Glutamatergic neuron (in vitro differentiated cells): ENCODE measurements around the gene TFIP11. TPM values are rescaled to one million over a fixed set of nuclear protein-coding genes. Genes with fewer than 3 reads are reported as not detected.

ENCODE experiments used
- DNase-seq: peaks from one replicate; pipeline ENCODE4 v3.0.0; 2022
- H3K27ac Mint-ChIP-seq: one replicate; pipeline ENCODE4 v1.8.0; 2020; ENCODE audit warnings: mild to moderate bottlenecking, mixed read lengths, inconsistent platforms; ENCODE audit not compliant: unreplicated experiment
- H3K27me3 Mint-ChIP-seq: one replicate; pipeline ENCODE4 v1.8.0; 2020; ENCODE audit warnings: mild to moderate bottlenecking, moderate library complexity, mixed read lengths, inconsistent platforms; ENCODE audit not compliant: unreplicated experiment
- H3K36me3 Mint-ChIP-seq: one replicate; pipeline ENCODE4 v1.8.0; 2020; ENCODE audit warnings: mild to moderate bottlenecking, mixed read lengths, inconsistent platforms; ENCODE audit not compliant: unreplicated experiment
- H3K4me1 Mint-ChIP-seq: one replicate; pipeline ENCODE4 v1.8.0; 2020; ENCODE audit warnings: mild to moderate bottlenecking, low read depth, mixed read lengths, inconsistent platforms; ENCODE audit not compliant: unreplicated experiment
- H3K4me3 Mint-ChIP-seq: one replicate; pipeline ENCODE4 v1.8.0; 2020; ENCODE audit warnings: mild to moderate bottlenecking, mixed read lengths, inconsistent platforms; ENCODE audit not compliant: unreplicated experiment
- H3K9me3 Mint-ChIP-seq: one replicate; pipeline ENCODE4 v1.8.0; 2020; ENCODE audit warnings: mild to moderate bottlenecking, moderate library complexity, mixed read lengths, inconsistent platforms; ENCODE audit not compliant: unreplicated experiment
- CTCF ChIP-seq: fragments of 200-600 bp; sonication (generic); IDR thresholded peaks from one replicate; pipeline ENCODE4 v1.5.0; 2021; ENCODE audit not compliant: partially characterized antibody, unreplicated experiment
- total RNA-seq: library from RNA; stranded (reverse); fragmentation: NEBNext Ultra II Directional; extraction: Animal tissue kit (Norgen Biotek cat#: 25700); gene quantifications from one replicate; pipeline ENCODE4 v1.2.1, GENCODE V29; 2021; ENCODE audit not compliant: unreplicated experiment

TFIP11 gene
- total RNA-seq, 1 donor from 2014 or later: 39.9 TPM

GRCh38 chr22:26544489-26544888 is 32.2 kb upstream of the TFIP11 start:
- Mint-ChIP-seq H3K36me3 (no peaks in the 10 kb centered on the region), H3K27me3 (no peaks in the 10 kb centered on the region), H3K9me3 (no peaks in the 10 kb centered on the region), H3K4me1 (no peaks in the 10 kb centered on the region), H3K27ac (no peak overlapping the region), H3K4me3 (no peak overlapping the region)
- no peak for DNase-seq
- no peak for TF ChIP-seq CTCF

GRCh38 chr22:26542831-26543230 is 30.6 kb upstream of the TFIP11 start:
- no peaks in the 10 kb centered on the region for H3K4me1 Mint-ChIP-seq
- H3K27me3 Mint-ChIP-seq: no peaks in the 10 kb centered on the region
- no peak overlapping the region for H3K4me3 Mint-ChIP-seq
- DNase-seq: no peak
- no peaks in the 10 kb centered on the region for H3K36me3 Mint-ChIP-seq
- H3K9me3 Mint-ChIP-seq: no peaks in the 10 kb centered on the region
- TF ChIP-seq CTCF: no peak
- H3K27ac Mint-ChIP-seq: no peak overlapping the region

GRCh38 chr22:26541167-26541819 is 29.0 kb upstream of the TFIP11 start:
- Mint-ChIP-seq H3K27ac (no peak overlapping the region), H3K4me1 (no peaks in the 10 kb centered on the region), H3K27me3 (no peaks in the 10 kb centered on the region), H3K9me3 (no peaks in the 10 kb centered on the region), H3K4me3 (no peak overlapping the region), H3K36me3 (no peaks in the 10 kb centered on the region)
- no peak for TF ChIP-seq CTCF
- no peak for DNase-seq

GRCh38 chr22:26540119-26540518 is 27.8 kb upstream of the TFIP11 start:
- no peak for TF ChIP-seq CTCF
- Mint-ChIP-seq H3K9me3 (no peaks in the 10 kb centered on the region), H3K27me3 (no peaks in the 10 kb centered on the region), H3K27ac (no peak overlapping the region), H3K36me3 (no peaks in the 10 kb centered on the region), H3K4me3 (no peak overlapping the region), H3K4me1 (no peaks in the 10 kb centered on the region)
- no peak for DNase-seq

GRCh38 chr22:26536762-26537134 is 24.5 kb upstream of the TFIP11 start:
- Mint-ChIP-seq H3K36me3 (no peaks in the 10 kb centered on the region), H3K27me3 (no peaks in the 10 kb centered on the region), H3K4me1 (no peaks in the 10 kb centered on the region), H3K4me3 (no peak overlapping the region), H3K9me3 (no peaks in the 10 kb centered on the region), H3K27ac (no peak overlapping the region)
- DNase-seq: no peak
- TF ChIP-seq CTCF: no peak
